HG03565 (cell line): ENCODE data around the gene SVOP.
"Not testable (repeated sequence)": the region's sequence is repeated elsewhere in the genome, so short reads cannot be mapped to it uniquely, and the experiment has no call there.

Experiments used
- ATAC-seq: cut with Tn5 transposase; IDR thresholded peaks from one replicate; pipeline ENCODE4 v1.9.1; 2021; ENCODE audit warnings: mild to moderate bottlenecking, moderate library complexity; ENCODE audit not compliant: unreplicated experiment

Gene SVOP

GRCh38 chr12:108896336-108896735 is 124.5 kb downstream of the SVOP start:
- ATAC-seq: no peak

GRCh38 chr12:108895220-108895802 is 125.6 kb downstream of the SVOP start:
- ATAC-seq: no peak

- ATAC-seq: no peak
These were observed 130.7 kb downstream of the SVOP start for GRCh38 chr12:108890208-108890607.

- no peak for ATAC-seq
These were observed 132.8 kb downstream of the SVOP start for GRCh38 chr12:108888031-108888430.

DNA sequence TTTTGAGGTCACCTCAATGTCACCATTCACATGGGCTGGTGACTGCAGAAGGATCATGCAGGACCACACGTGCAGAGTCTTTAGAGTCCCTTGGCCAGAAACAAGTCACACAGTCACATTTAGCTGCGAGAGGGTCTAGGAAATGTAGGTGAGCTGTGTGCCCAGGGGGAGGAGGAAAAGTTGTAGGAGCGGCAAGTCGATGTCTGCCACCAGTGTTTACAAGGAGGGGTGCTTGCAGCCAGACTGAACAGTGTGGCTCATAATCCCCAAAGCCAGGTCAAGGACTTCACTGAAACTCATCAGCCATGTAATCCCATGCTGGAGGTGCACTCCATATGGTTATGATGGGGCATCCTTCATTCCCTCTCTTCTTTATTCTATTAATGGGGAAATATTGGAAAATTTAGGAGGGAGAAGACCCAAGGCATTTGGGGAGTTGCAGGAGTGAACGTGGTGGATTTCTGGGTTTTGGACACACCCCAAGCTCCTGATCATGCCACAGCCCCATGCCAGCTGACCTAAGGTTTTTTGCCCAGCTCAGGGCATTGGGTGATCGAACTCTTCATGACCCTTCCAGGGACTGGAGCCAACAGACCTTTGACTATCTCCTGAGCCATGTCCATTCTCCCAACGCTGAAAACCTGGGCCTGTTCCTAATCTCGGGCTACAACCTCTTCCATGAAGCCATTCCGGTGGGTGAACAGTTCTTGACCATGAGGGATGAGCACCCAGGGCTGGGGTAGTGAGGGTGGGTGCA is 133.8 kb downstream of the SVOP start:
- ATAC-seq: no peak

DNA sequence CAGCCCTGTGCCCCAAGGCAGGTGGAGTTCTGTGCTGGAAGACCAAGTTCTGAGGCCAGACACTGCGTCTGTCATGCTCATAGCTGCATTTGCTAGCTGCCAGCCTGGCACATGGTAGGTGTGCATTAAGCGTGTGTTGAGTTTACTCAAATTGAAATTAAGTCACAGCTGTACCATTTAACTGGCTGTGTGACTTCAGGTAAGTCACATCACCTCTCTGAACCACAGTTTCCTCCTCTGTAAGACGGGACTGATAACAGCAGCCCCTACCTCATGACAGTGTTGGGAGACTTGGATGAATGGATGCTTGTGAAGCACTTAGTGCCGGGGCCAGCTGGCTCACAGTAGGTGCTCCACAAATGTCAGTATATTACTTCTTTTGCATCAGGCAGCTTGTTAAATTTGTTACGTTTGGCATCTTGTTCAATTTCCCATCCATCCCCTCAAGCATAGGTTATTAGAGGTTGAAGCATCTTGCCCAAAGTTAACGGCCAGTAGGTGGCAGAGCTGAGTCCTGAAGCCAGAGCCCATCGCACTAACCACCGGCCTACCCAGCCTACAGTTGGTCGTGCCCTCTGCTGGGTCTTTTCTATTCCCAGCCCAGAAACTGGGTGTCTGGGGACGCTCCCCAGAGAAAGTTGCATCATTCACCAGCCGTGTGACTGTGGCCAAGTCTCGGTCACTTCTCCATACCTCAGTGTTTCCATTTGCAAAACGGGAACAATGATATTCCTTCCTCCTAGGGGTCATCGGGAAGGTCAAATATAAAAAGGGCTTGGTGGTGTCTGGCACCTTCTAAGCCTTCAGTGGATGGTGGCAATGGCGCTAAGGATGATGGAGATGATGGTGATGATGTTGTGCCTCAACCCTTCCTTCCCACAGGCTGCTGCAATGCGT is 136.5 kb downstream of the SVOP start:
- ATAC-seq: no peak

DNA sequence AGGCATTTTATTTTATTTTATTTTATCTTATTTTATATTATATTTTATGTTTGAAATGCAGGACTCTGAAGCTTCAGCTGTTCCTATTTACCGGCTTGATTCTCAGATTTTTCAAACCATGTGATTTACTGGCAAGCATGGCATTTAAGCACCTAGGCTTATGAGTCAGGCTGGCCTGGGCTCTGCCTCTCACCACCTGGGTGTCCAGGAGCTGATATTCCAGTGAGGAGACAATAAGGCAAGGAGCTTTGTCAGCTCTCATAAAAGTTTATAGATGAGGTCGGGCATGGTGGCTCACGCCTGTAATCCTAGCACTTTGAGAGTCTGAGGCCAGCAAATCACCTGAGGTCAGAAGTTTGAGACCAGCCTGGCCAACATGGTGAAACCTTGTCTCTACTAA is 138.9 kb downstream of the SVOP start:
- ATAC-seq: no peak

DNA sequence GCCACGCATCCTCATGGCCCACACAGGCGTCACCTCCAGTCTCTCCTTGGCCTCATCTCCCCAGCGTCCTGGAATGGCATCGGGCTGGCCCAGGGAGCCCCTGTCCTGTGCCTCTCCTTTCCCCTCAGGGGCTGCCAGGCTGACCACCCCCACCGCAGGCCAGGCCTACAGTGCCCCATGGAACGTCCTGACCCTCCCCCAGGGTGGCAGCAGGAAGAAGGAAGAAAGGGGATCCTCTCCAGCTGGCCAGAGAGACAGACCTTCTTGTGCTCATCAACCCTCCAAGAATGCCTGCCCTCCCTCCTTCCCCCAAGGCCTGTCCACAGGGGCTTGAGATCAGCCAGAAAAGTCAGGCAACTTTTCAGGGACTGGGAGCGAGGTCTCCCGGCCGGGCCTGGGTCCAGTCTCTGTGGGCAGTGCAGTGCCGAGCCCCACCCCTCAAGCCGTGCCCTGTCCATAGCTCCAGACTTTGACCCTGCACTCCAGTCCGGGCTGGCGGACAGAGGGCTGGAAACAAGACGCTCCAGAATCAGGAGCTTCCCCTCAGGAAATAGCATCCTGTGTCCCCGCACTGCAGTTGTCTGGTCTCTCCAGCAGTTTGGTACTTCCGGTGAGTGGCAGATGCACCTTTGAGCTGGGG is 141.1 kb downstream of the SVOP start, which contains the start of gene DAO:
TSS of gene DAO (plus strand) at position 478 of the 640 bp plus-strand sequence. CDS start 4,915 bp downstream, outside the sequence.
- ATAC-seq: no peak

- no peak for ATAC-seq
These were observed 144.3 kb downstream of the SVOP start for GRCh38 chr12:108876550-108876949.

GRCh38 chr12:108875682-108876361 is 145.0 kb downstream of the SVOP start:
- no peak for ATAC-seq

GRCh38 chr12:108875280-108875679 is 145.6 kb downstream of the SVOP start:
- ATAC-seq: no peak

DNA sequence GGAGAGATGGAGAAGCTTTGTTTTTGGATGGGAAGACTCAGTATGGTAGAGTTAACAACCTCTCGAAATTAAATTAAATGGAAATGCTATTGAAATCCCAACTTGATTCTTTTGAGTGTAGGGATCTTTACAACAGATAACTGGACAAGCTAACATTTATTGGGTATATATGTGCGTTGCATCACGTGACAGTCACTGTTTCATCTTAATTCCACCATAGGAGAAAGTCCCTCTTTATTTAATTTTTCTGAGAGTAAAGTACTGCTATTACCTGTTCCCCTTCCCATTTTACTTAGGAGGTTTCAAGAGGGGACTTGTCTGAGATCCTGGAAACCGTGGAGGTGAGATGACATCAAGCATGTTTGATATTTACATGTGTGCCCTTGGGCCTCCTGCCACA is 152.1 kb downstream of the SVOP start:
- no peak for ATAC-seq

- ATAC-seq: not testable (repeated sequence)
These were observed 154.8 kb downstream of the SVOP start for GRCh38 chr12:108866083-108866482.

- ATAC-seq: no peak
These were observed 155.7 kb downstream of the SVOP start for GRCh38 chr12:108865169-108865568.

DNA sequence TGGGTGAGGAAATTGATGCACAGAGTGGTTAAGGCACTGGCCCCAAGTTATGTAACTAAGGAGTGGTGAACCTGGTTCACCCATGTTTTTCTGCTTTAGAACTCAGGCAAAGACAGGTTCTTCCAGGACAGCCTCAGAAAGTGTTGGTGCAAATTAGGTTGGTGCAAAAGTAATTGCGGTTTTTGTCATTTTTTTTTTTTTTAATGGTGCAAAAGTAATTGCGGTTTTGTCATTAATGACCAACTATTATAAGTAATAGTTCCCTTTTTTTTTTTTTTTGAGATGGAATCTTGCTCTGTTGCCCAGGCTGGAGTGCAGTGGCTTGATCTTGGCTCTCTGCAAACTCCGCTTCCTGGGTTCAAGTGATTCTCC is 158.3 kb downstream of the SVOP start:
- ATAC-seq: no peak

- ATAC-seq: no peak
These were observed 158.8 kb downstream of the SVOP start for GRCh38 chr12:108861878-108862587.

DNA sequence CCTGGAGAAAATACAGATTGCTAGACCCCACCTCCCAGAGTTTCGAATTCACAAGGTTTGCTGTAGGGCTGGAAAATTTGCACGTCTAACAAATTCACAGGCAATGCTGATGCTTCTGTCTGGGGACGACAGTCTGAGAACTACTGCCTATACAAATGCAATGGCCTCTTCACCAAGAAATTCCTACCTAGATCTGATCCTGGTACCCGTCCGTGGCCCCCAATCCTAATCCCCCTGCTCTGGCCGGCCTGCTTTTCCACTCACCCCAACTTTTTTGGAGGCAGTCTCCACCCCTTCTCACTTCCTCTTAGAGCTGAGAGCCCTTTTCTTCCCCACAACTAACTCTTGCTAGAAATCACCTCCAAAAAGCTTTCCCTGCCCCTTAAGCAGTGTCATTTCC is 160.4 kb downstream of the SVOP start:
- no peak for ATAC-seq

- ATAC-seq: no peak
These were observed 161.0 kb downstream of the SVOP start for GRCh38 chr12:108859923-108860291.

DNA sequence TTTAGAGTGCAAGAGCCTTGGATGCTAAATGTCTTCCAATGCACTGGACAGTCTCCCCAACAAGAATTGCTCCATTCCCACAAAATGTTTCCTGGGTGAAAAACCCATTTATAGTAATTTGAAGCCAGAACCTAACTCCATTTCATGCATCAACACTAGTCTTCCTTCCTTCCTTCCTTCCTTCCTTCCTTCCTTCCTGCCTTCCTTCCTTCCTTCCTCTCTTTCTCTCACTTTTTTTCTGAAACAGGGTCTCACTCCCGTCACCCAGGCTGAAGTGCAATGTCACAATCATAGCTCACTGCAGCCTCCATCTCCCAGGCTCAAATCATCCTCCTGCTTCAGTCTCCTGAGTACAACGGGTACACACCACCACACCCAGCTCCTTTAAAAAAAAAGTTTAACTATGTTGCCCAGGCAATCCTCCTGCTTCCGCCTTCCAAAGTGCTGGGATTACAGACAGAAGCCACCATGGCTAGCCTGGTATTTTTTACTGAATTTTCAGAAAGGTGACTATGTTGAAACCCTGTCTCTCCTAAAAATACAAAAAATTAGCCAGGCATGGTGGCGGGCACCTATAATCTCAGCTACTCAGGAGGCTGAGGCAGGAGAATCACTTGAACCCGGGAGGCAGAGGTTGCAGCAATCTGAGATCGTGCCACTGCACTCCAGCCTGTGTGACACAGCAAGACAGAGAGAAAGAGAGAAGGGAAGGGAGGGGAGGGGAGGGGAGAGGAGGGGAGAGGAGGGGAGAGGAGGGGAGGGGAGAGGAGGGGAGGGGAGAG is 161.5 kb downstream of the SVOP start:
- not testable (repeated sequence) for ATAC-seq
